ENCODE data around the gene PIEZO2. TPM values are rescaled to one million over a fixed set of nuclear protein-coding genes. Genes with fewer than 3 reads are reported as not detected.

Gene PIEZO2
- total RNA-seq, 6 experiments from 2014 or later = not detected

DNA sequence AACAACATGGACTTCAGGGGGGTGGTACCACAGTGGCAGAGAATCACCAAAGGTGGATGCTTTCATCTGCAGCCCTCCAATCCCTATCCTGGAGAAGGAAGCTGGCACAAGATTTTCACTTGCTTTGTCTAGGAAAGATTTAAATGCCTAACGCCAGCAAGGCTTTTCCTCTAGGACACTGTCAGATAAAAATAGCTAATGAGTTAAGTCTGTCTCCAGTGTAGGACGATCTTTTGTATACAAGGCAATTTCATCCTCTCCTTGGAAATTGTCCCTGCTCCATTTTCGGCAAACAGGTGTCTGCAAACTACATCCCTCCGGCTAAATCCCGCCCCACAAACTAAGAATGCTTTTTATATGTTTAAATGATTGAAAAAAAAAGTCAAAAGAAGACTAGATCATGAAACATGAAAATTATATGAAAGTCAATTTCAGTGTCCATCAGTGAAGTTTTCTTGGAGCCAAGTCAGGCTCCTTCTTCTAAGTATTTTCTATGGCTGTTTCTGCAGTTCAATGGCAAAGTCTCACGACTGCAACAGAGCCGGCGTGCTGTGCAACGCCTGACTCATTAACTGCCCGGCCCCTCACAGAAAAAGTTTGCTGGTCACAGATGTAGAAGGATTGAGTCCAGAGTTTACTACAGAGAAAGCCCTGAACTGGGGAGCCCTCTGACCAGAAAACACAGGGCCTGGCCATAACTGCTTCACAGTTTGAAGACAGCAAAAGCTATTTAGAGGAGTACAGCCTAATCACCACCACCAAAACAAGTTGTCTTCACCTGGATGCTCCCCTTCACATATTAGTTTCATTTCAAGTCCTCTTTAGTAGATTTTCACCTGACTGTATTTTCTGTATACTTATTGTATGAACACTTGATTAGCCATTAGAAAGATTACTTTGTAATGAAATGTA is 52.3 kb downstream of the PIEZO2 start:
- no peak overlapping the region for H3K4me3 Mint-ChIP-seq
- no peaks in the 10 kb centered on the region for H3K36me3 Mint-ChIP-seq (ENCODE audit: low read depth)
- no peaks in the 10 kb centered on the region for H3K9me3 Mint-ChIP-seq
- H3K27ac Mint-ChIP-seq = no peak overlapping the region
- no peaks in the 10 kb centered on the region; the same call in 1 of the 2 replicates for H3K4me1 Mint-ChIP-seq (ENCODE audit: low read depth)
- peaks cover 5% of the 10 kb centered on the region; the same call in 1 of the 2 replicates for H3K27me3 Mint-ChIP-seq (ENCODE audit: insufficient read depth)
- DNase-seq = no peak
- TF ChIP-seq, protein P1, sequence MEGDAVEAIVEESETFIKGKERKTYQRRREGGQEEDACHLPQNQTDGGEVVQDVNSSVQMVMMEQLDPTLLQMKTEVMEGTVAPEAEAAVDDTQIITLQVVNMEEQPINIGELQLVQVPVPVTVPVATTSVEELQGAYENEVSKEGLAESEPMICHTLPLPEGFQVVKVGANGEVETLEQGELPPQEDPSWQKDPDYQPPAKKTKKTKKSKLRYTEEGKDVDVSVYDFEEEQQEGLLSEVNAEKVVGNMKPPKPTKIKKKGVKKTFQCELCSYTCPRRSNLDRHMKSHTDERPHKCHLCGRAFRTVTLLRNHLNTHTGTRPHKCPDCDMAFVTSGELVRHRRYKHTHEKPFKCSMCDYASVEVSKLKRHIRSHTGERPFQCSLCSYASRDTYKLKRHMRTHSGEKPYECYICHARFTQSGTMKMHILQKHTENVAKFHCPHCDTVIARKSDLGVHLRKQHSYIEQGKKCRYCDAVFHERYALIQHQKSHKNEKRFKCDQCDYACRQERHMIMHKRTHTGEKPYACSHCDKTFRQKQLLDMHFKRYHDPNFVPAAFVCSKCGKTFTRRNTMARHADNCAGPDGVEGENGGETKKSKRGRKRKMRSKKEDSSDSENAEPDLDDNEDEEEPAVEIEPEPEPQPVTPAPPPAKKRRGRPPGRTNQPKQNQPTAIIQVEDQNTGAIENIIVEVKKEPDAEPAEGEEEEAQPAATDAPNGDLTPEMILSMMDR (IDR thresholded peaks at IDR 0.05) = no peak

DNA sequence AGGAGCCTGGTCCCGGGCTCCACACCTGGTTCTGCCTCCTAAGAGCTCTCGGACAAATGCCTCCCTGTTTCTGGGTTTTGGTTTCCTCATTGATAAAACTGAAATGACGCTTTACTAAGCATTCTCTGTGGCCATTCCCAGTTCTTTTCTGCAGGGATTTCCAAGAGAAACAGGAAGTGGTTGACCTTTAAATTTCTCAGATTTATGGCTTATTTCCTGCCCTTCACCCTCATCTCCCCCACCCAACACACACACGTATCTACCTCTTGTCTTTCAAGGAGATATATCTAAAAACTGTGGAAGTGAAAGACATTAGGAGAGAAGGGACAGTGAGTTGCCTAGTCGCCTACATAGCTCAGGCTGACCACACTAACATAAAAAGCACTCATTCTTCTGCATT is 53.0 kb downstream of the PIEZO2 start:
- Mint-ChIP-seq H3K27ac (no peak overlapping the region), H3K4me3 (no peak overlapping the region), H3K36me3 (ENCODE audit: low read depth) (no peaks in the 10 kb centered on the region), H3K27me3 (ENCODE audit: insufficient read depth) (peaks cover 5% of the 10 kb centered on the region; the same call in 1 of the 2 replicates), H3K4me1 (ENCODE audit: low read depth) (no peaks in the 10 kb centered on the region; the same call in 1 of the 2 replicates), H3K9me3 (no peaks in the 10 kb centered on the region)
- no peak for DNase-seq
- TF ChIP-seq, protein P1 (IDR thresholded peaks at IDR 0.05) = no peak

DNA sequence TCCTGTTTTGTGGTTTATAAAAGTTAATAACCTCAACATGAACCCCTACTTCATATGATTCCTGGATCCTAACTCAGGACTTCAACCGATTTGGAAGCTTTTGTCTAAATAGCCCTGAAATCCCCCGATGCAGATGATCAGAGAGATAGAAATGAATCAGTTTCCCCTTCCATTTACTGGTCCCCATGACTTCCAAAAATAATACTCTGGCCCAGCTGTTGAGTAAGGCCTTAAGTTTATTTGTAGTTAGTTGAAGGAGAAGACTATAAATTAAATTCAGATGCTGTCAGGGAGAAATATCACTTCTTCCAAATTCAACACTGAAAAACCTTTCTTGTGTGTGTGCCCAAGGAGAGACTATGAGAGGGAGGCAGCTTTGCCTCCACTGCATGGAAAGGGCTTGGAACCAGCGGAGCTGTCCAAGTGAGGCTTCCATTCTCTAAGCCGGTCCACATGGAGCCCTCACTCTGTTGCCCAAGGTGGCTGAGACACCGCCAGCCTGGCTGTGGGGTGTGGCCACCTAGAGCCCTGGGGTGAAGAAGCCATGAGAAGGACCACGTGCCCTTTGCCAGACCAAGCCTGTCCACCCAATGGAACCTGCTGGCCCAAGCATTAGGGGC is 53.6 kb downstream of the PIEZO2 start:
- H3K9me3 Mint-ChIP-seq = no peaks in the 10 kb centered on the region
- TF ChIP-seq, protein P1 (IDR thresholded peaks at IDR 0.05) = no peak
- no peaks in the 10 kb centered on the region for H3K36me3 Mint-ChIP-seq (ENCODE audit: low read depth)
- peaks cover 5% of the 10 kb centered on the region; the same call in 1 of the 2 replicates for H3K27me3 Mint-ChIP-seq (ENCODE audit: insufficient read depth)
- no peak overlapping the region for H3K27ac Mint-ChIP-seq
- DNase-seq = no peak
- no peak overlapping the region for H3K4me3 Mint-ChIP-seq
- H3K4me1 Mint-ChIP-seq (ENCODE audit: low read depth) = no peaks in the 10 kb centered on the region; the same call in 1 of the 2 replicates

DNA sequence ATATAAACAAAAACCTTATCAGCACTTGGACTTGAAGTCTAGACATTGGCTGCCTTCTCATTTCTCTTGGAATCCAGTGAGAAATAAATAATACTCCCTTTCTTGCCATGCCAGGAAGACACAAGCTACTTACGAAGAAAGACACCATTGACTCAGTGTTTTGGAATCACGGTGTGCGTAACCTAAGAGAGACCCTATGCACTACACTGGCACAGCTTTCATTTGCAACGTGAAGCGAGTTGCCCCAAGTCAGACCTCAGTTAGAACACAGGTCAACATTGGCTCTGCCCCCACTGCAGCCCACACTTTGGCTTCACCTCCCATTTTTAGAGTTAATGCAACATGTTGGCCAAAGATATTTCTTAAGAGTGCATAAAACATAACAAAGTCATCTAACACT is 54.2 kb downstream of the PIEZO2 start:
- H3K36me3 Mint-ChIP-seq (ENCODE audit: low read depth) = no peaks in the 10 kb centered on the region
- TF ChIP-seq, protein P1 (IDR thresholded peaks at IDR 0.05) = no peak
- H3K27me3 Mint-ChIP-seq (ENCODE audit: insufficient read depth) = peaks cover 5% of the 10 kb centered on the region; the same call in 1 of the 2 replicates
- no peaks in the 10 kb centered on the region for H3K9me3 Mint-ChIP-seq
- no peak overlapping the region for H3K4me3 Mint-ChIP-seq
- H3K4me1 Mint-ChIP-seq (ENCODE audit: low read depth) = no peaks in the 10 kb centered on the region; the same call in 1 of the 2 replicates
- no peak overlapping the region for H3K27ac Mint-ChIP-seq
- DNase-seq = no peak

DNA sequence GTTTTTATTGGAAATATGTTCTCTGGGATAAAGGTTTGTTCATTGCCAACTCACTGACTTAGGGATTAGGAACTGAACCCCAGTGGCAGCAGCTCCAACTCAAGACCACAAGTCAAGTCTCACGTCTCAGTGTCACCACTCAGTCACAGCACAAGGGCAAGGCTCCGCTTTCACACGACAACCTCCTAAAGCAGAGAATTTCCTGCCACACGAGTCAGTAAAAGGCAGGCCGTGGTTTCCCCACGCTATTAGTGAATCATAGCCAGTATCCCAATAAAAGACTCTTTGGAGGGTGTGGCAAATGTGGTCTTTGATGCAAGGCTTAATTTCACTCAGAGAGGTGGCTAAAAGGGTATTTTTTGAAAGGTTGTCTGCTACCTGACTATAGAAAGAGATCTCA is 57.6 kb downstream of the PIEZO2 start:
- no peaks in the 10 kb centered on the region for H3K9me3 Mint-ChIP-seq
- peaks cover 2% of the 10 kb centered on the region for H3K27me3 Mint-ChIP-seq (ENCODE audit: insufficient read depth)
- TF ChIP-seq, protein P1 (IDR thresholded peaks at IDR 0.05) = no peak
- no peaks in the 10 kb centered on the region; the same call in 1 of the 2 replicates for H3K4me1 Mint-ChIP-seq (ENCODE audit: low read depth)
- no peaks in the 10 kb centered on the region for H3K36me3 Mint-ChIP-seq (ENCODE audit: low read depth)
- H3K4me3 Mint-ChIP-seq = no peak overlapping the region
- H3K27ac Mint-ChIP-seq = no peak overlapping the region
- no peak for DNase-seq

Measured in HFFc6 (cell line).